ENCODE results near the gene FRMD5.
A peak's percentile ranks its signal among the peaks of the same experiment; 100 is the strongest.

Gene FRMD5

GRCh38 chr15:43918717-43919116 is 276.4 kb downstream of the FRMD5 start:
- Histone ChIP-seq H3K4me1 (ENCODE audit: control insufficient read depth, insufficient read depth, low read length, poor library complexity, severe bottlenecking) (peaks cover 25% of the 10 kb centered on the region), H3K27ac (ENCODE audit: low read depth, low read length, severe bottlenecking) (no peak overlapping the region), H3K4me3 (ENCODE audit: extremely low read depth, insufficient read depth, low read length, poor library complexity, severe bottlenecking) (no peak overlapping the region), H3K36me3 (ENCODE audit: control insufficient read depth, insufficient read depth, low read length) (no peaks in the 10 kb centered on the region), H3K9me3 (ENCODE audit: control insufficient read depth, low read length) (no peaks in the 10 kb centered on the region)
- WGBS, 2 experiments (ENCODE audit: insufficient coverage in 2 of 2): 94 to 95% methylated on average over 6 of the region's 6 CpGs

GRCh38 chr15:43916326-43916660 is 278.8 kb downstream of the FRMD5 start:
- Histone ChIP-seq H3K4me3 (ENCODE audit: extremely low read depth, insufficient read depth, low read length, poor library complexity, severe bottlenecking) (no peak overlapping the region), H3K4me1 (ENCODE audit: control insufficient read depth, insufficient read depth, low read length, poor library complexity, severe bottlenecking) (peaks cover 43% of the 10 kb centered on the region), H3K36me3 (ENCODE audit: control insufficient read depth, insufficient read depth, low read length) (no peaks in the 10 kb centered on the region), H3K9me3 (ENCODE audit: control insufficient read depth, low read length) (no peaks in the 10 kb centered on the region), H3K27ac (ENCODE audit: low read depth, low read length, severe bottlenecking) (no peak overlapping the region)
- 100% methylated on average over 1 to 2 of the region's 4 CpGs for WGBS, 2 experiments (ENCODE audit: insufficient coverage in 2 of 2)

GRCh38 chr15:43915631-43916325 is 279.3 kb downstream of the FRMD5 start:
- Histone ChIP-seq H3K4me3 (ENCODE audit: extremely low read depth, insufficient read depth, low read length, poor library complexity, severe bottlenecking) (no peak overlapping the region), H3K36me3 (ENCODE audit: control insufficient read depth, insufficient read depth, low read length) (no peaks in the 10 kb centered on the region), H3K4me1 (ENCODE audit: control insufficient read depth, insufficient read depth, low read length, poor library complexity, severe bottlenecking) (peaks cover 48% of the 10 kb centered on the region)

GRCh38 chr15:43913941-43914340 is 281.1 kb downstream of the FRMD5 start:
- no peaks in the 10 kb centered on the region for H3K9me3 ChIP-seq (ENCODE audit: control insufficient read depth, low read length)
- peak overlapping the region; percentile 96 for H3K27ac ChIP-seq (ENCODE audit: low read depth, low read length, severe bottlenecking)
- no peak overlapping the region for H3K4me3 ChIP-seq (ENCODE audit: extremely low read depth, insufficient read depth, low read length, poor library complexity, severe bottlenecking)
- H3K4me1 ChIP-seq (ENCODE audit: control insufficient read depth, insufficient read depth, low read length, poor library complexity, severe bottlenecking): peaks cover 42% of the 10 kb centered on the region
- H3K36me3 ChIP-seq (ENCODE audit: control insufficient read depth, insufficient read depth, low read length): no peaks in the 10 kb centered on the region
- 83 to 86% methylated on average over 1 of the region's 1 CpG for WGBS, 2 experiments (ENCODE audit: insufficient coverage in 2 of 2)

More at GRCh38 chr15:43915631-43916325, 279.3 kb downstream of the FRMD5 start:
- 43 to 67% methylated on average over 5 of the region's 5 CpGs for WGBS, 2 experiments (ENCODE audit: insufficient coverage in 2 of 2)
- H3K9me3 ChIP-seq (ENCODE audit: control insufficient read depth, low read length): no peaks in the 10 kb centered on the region
- H3K27ac ChIP-seq (ENCODE audit: low read depth, low read length, severe bottlenecking): no peak overlapping the region

GRCh38 chr15:43913026-43913780 is 281.9 kb downstream of the FRMD5 start:
- no CpG with 5 or more reads among the region's 1 CpG for WGBS, 2 experiments (ENCODE audit: insufficient coverage in 2 of 2)
- peak overlapping the region; percentile 96 for H3K27ac ChIP-seq (ENCODE audit: low read depth, low read length, severe bottlenecking)
- peaks cover 41% of the 10 kb centered on the region for H3K4me1 ChIP-seq (ENCODE audit: control insufficient read depth, insufficient read depth, low read length, poor library complexity, severe bottlenecking)
- H3K4me3 ChIP-seq (ENCODE audit: extremely low read depth, insufficient read depth, low read length, poor library complexity, severe bottlenecking): no peak overlapping the region
- H3K9me3 ChIP-seq (ENCODE audit: control insufficient read depth, low read length): no peaks in the 10 kb centered on the region
- H3K36me3 ChIP-seq (ENCODE audit: control insufficient read depth, insufficient read depth, low read length): no peaks in the 10 kb centered on the region

- Histone ChIP-seq H3K36me3 (ENCODE audit: control insufficient read depth, insufficient read depth, low read length) (no peaks in the 10 kb centered on the region), H3K9me3 (ENCODE audit: control insufficient read depth, low read length) (no peaks in the 10 kb centered on the region), H3K4me3 (ENCODE audit: extremely low read depth, insufficient read depth, low read length, poor library complexity, severe bottlenecking) (no peak overlapping the region), H3K27ac (ENCODE audit: low read depth, low read length, severe bottlenecking) (peak overlapping the region; percentile 45), H3K4me1 (ENCODE audit: control insufficient read depth, insufficient read depth, low read length, poor library complexity, severe bottlenecking) (peaks cover 41% of the 10 kb centered on the region)
- WGBS, 2 experiments (ENCODE audit: insufficient coverage in 2 of 2): 100% methylated on average over 3 to 4 of the region's 6 CpGs
Measured at GRCh38 chr15:43912208-43912607, 282.9 kb downstream of the FRMD5 start.

GRCh38 chr15:43911235-43911781 is 283.8 kb downstream of the FRMD5 start:
- no peak overlapping the region for H3K27ac ChIP-seq (ENCODE audit: low read depth, low read length, severe bottlenecking)
- no peaks in the 10 kb centered on the region for H3K9me3 ChIP-seq (ENCODE audit: control insufficient read depth, low read length)
- peaks cover 40% of the 10 kb centered on the region for H3K4me1 ChIP-seq (ENCODE audit: control insufficient read depth, insufficient read depth, low read length, poor library complexity, severe bottlenecking)
- 92 to 100% methylated on average over 3 of the region's 4 CpGs for WGBS, 2 experiments (ENCODE audit: insufficient coverage in 2 of 2)
- H3K4me3 ChIP-seq (ENCODE audit: extremely low read depth, insufficient read depth, low read length, poor library complexity, severe bottlenecking): no peak overlapping the region
- H3K36me3 ChIP-seq (ENCODE audit: control insufficient read depth, insufficient read depth, low read length): no peaks in the 10 kb centered on the region

DNA sequence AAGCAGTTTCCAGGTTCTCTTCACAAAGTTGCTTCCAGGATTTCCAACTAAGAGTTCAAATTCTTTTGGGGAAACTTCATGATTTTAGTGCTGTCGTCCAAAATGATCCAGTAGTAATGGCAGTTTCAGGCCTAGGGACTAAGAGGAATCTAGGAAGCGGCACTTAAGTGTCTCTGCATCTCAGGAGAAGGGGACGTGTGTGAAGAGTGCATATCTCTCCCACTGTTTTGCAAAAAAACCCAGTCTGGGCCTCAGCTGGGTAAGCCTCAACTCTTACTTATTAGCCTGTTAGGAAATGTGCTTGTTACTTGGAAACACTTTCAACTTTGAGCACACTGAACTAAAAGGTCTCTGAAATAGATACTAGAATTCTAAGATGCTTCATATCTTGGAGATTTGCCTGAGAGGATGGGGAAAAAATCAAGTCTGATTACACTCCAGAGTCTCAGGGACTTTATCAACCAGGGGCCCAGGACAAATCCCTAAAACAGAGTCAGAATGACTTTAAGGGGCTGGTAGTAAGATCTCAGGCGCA is 286.5 kb downstream of the FRMD5 start:
- no peak overlapping the region for H3K4me3 ChIP-seq (ENCODE audit: extremely low read depth, insufficient read depth, low read length, poor library complexity, severe bottlenecking)
- no peak overlapping the region for H3K27ac ChIP-seq (ENCODE audit: low read depth, low read length, severe bottlenecking)
- H3K4me1 ChIP-seq (ENCODE audit: control insufficient read depth, insufficient read depth, low read length, poor library complexity, severe bottlenecking): peaks cover 26% of the 10 kb centered on the region
- no peaks in the 10 kb centered on the region for H3K9me3 ChIP-seq (ENCODE audit: control insufficient read depth, low read length)
- 91 to 96% methylated on average over 4 of the region's 4 CpGs for WGBS, 2 experiments (ENCODE audit: insufficient coverage in 2 of 2)
- no peaks in the 10 kb centered on the region for H3K36me3 ChIP-seq (ENCODE audit: control insufficient read depth, insufficient read depth, low read length)

GRCh38 chr15:43905755-43906154 is 289.3 kb downstream of the FRMD5 start:
- Histone ChIP-seq H3K27ac (ENCODE audit: low read depth, low read length, severe bottlenecking) (no peak overlapping the region), H3K4me1 (ENCODE audit: control insufficient read depth, insufficient read depth, low read length, poor library complexity, severe bottlenecking) (peaks cover 17% of the 10 kb centered on the region), H3K4me3 (ENCODE audit: extremely low read depth, insufficient read depth, low read length, poor library complexity, severe bottlenecking) (no peak overlapping the region), H3K36me3 (ENCODE audit: control insufficient read depth, insufficient read depth, low read length) (no peaks in the 10 kb centered on the region), H3K9me3 (ENCODE audit: control insufficient read depth, low read length) (no peaks in the 10 kb centered on the region)
- 93 to 94% methylated on average over 6 of the region's 7 CpGs for WGBS, 2 experiments (ENCODE audit: insufficient coverage in 2 of 2)

DNA sequence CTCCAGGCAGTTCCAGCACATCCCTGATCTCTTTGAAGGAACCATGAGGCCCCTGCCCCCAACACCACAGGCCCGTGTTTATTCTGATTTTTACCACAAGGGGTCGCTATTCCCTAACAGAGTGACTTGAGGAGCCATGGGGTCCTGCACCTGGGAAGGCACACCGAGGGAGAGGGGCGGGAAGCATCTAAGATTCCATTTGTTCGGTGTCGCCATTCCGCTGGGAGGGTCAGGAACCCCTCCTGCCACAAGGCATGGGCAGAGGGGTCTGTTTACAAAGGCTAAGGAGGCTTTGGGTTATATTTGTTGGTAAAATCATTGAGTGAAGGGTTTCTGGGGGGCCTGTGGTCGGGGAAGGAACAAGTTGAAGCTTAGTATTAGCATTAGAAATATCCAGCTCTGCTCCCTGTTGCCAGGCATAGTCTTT is 291.2 kb downstream of the FRMD5 start:
- Histone ChIP-seq H3K4me1 (ENCODE audit: control insufficient read depth, insufficient read depth, low read length, poor library complexity, severe bottlenecking) (peaks cover 28% of the 10 kb centered on the region), H3K4me3 (ENCODE audit: extremely low read depth, insufficient read depth, low read length, poor library complexity, severe bottlenecking) (no peak overlapping the region), H3K36me3 (ENCODE audit: control insufficient read depth, insufficient read depth, low read length) (no peaks in the 10 kb centered on the region), H3K27ac (ENCODE audit: low read depth, low read length, severe bottlenecking) (no peak overlapping the region), H3K9me3 (ENCODE audit: control insufficient read depth, low read length) (no peaks in the 10 kb centered on the region)
- WGBS, 2 experiments (ENCODE audit: insufficient coverage in 2 of 2): 0 to 8% methylated on average over 6 to 7 of the region's 8 CpGs
